IPS-18c (cell line): ENCODE data around the gene RBCK1.

Source experiments
- H3K4me3 ChIP-seq: 2 replicates; pipeline ENCODE4 v1.7.0; 2013; ENCODE audit warnings: low read depth, mild to moderate bottlenecking, low read length, moderate library complexity; ENCODE audit not compliant: insufficient read depth
- H3K9me3 ChIP-seq: one replicate; pipeline ENCODE4 v1.6.1; 2013; ENCODE audit warnings: mild to moderate bottlenecking, low read length, moderate library complexity; ENCODE audit not compliant: control insufficient read depth, insufficient read depth

RBCK1 gene

GRCh38 chr20:406200-407132 lies 1.6 kb upstream of the RBCK1 start:
- peaks cover 4% of the 10 kb centered on the region for H3K9me3 ChIP-seq
- H3K4me3 ChIP-seq = peak overlapping the region; percentile 68; the same call in 1 of the 2 replicates

GRCh38 chr20:407133-407952 lies 756 bp upstream of the RBCK1 start:
- Histone ChIP-seq H3K9me3 (peaks cover 4% of the 10 kb centered on the region), H3K4me3 (peak overlapping the region; percentile 68)

GRCh38 chr20:408843-409696 lies 971 bp downstream of the RBCK1 start:
- H3K4me3 ChIP-seq = peak overlapping the region; percentile 95
- no peaks in the 10 kb centered on the region for H3K9me3 ChIP-seq

- Histone ChIP-seq H3K4me3 (no peak overlapping the region), H3K9me3 (no peaks in the 10 kb centered on the region)
Observed at GRCh38 chr20:409697-410559, 1.8 kb downstream of the RBCK1 start.

GRCh38 chr20:412081-412480 lies 4.0 kb downstream of the RBCK1 start:
- H3K9me3 ChIP-seq = no peaks in the 10 kb centered on the region
- H3K4me3 ChIP-seq = no peak overlapping the region

- no peaks in the 10 kb centered on the region for H3K9me3 ChIP-seq
- H3K4me3 ChIP-seq = no peak overlapping the region
Observed at GRCh38 chr20:414161-414560, 6.1 kb downstream of the RBCK1 start.

GRCh38 chr20:415820-416322 lies 7.8 kb downstream of the RBCK1 start:
- no peak overlapping the region for H3K4me3 ChIP-seq
- H3K9me3 ChIP-seq = no peaks in the 10 kb centered on the region

- Histone ChIP-seq H3K4me3 (no peak overlapping the region), H3K9me3 (no peaks in the 10 kb centered on the region)
Observed at GRCh38 chr20:416950-417800, 9.1 kb downstream of the RBCK1 start.

- no peak overlapping the region for H3K4me3 ChIP-seq
- H3K9me3 ChIP-seq = no peaks in the 10 kb centered on the region
Observed at GRCh38 chr20:417801-418342, 9.8 kb downstream of the RBCK1 start.

GRCh38 chr20:418858-419365 lies 10.8 kb downstream of the RBCK1 start:
- Histone ChIP-seq H3K9me3 (no peaks in the 10 kb centered on the region), H3K4me3 (no peak overlapping the region)

GRCh38 chr20:419556-420165 lies 11.6 kb downstream of the RBCK1 start:
- no peak overlapping the region for H3K4me3 ChIP-seq

GRCh38 chr20:420166-420620 lies 12.1 kb downstream of the RBCK1 start:
- Histone ChIP-seq H3K9me3 (no peaks in the 10 kb centered on the region), H3K4me3 (no peak overlapping the region)

More at GRCh38 chr20:419556-420165, 11.6 kb downstream of the RBCK1 start:
- H3K9me3 ChIP-seq = no peaks in the 10 kb centered on the region

GRCh38 chr20:420721-421574 lies 12.8 kb downstream of the RBCK1 start:
- Histone ChIP-seq H3K9me3 (no peaks in the 10 kb centered on the region), H3K4me3 (no peak overlapping the region)
